H9 (cell line): ENCODE data around the gene SH3RF2. TPM values are rescaled to one million over a fixed set of nuclear protein-coding genes. Genes with fewer than 3 reads are reported as not detected.

Experiments
- DNase-seq: peaks from one replicate; pipeline ENCODE4 v3.0.0-alpha.2; 2017
- H2AFZ ChIP-seq: one replicate; pipeline ENCODE4 v1.6.1; 2013; ENCODE audit warnings: mild to moderate bottlenecking, low read length, control low read depth, moderate library complexity
- H2AK5ac ChIP-seq: 2 replicates; pipeline ENCODE4 v1.6.1; 2013; ENCODE audit warnings: low read length, control low read depth, mixed read lengths; ENCODE audit not compliant: insufficient read length
- H2BK120ac ChIP-seq: one replicate; pipeline ENCODE4 v1.6.1; 2013; ENCODE audit warnings: low read depth, mild to moderate bottlenecking, low read length, control low read depth, inconsistent platforms; ENCODE audit not compliant: poor library complexity, severe bottlenecking
- H2BK12ac ChIP-seq: 2 replicates; pipeline ENCODE4 v1.6.1; 2013; ENCODE audit warnings: low read length, control low read depth, mixed read lengths, low read depth; ENCODE audit not compliant: insufficient read length
- H2BK15ac ChIP-seq: 2 replicates; pipeline ENCODE4 v1.6.1; 2013; ENCODE audit warnings: low read depth, low read length, control low read depth
- H2BK20ac ChIP-seq: one replicate; pipeline ENCODE4 v1.6.1; 2013; ENCODE audit warnings: low read depth, mild to moderate bottlenecking, low read length, control low read depth, inconsistent platforms; ENCODE audit not compliant: poor library complexity, severe bottlenecking
- H2BK5ac ChIP-seq: 2 replicates; pipeline ENCODE4 v1.6.1; 2013; ENCODE audit warnings: low read length, control low read depth, mixed read lengths; ENCODE audit not compliant: insufficient read length
- H3K14ac ChIP-seq: 2 replicates; pipeline ENCODE4 v1.6.1; 2013; ENCODE audit warnings: low read length, control low read depth; ENCODE audit not compliant: insufficient read depth
- H3K18ac ChIP-seq: 2 replicates; pipeline ENCODE4 v1.6.1; 2013; ENCODE audit warnings: low read depth, mild to moderate bottlenecking, mixed read lengths, low read length, control low read depth; ENCODE audit not compliant: insufficient read length
- H3K23ac ChIP-seq: 2 replicates; pipeline ENCODE4 v1.6.1; 2013; ENCODE audit warnings: low read length, control low read depth, mixed read lengths, low read depth; ENCODE audit not compliant: insufficient read length
- H3K23me2 ChIP-seq: 2 replicates; pipeline ENCODE4 v1.6.1; 2013; ENCODE audit warnings: low read depth, mild to moderate bottlenecking, mixed read lengths, low read length, control low read depth; ENCODE audit not compliant: insufficient read length, poor library complexity, severe bottlenecking
- H3K27ac ChIP-seq: 2 replicates; pipeline ENCODE4 v1.5.1; 2013; ENCODE audit warnings: low read length, control low read depth, mixed read lengths, low read depth; ENCODE audit not compliant: insufficient read length
- H3K27me3 ChIP-seq: 2 replicates; pipeline ENCODE4 v1.6.1; 2013; ENCODE audit warnings: low read length, control low read depth, inconsistent platforms; ENCODE audit not compliant: insufficient read depth
- H3K4ac ChIP-seq: 2 replicates; pipeline ENCODE4 v1.6.1; 2013; ENCODE audit warnings: low read depth, mild to moderate bottlenecking, control low read depth, inconsistent platforms, low read length, moderate library complexity
- H3K4me1 ChIP-seq: 2 replicates; pipeline ENCODE4 v1.6.1; 2013; ENCODE audit warnings: low read length, control low read depth, inconsistent platforms; ENCODE audit not compliant: insufficient read depth
- H3K4me2 ChIP-seq: 2 replicates; pipeline ENCODE4 v1.6.1; 2013; ENCODE audit warnings: low read length, control low read depth, mixed read lengths; ENCODE audit not compliant: insufficient read length, insufficient read depth
- H3K56ac ChIP-seq: 2 replicates; pipeline ENCODE4 v1.6.1; 2013; ENCODE audit warnings: low read depth, mild to moderate bottlenecking, mixed read lengths, low read length, control low read depth; ENCODE audit not compliant: insufficient read length
- H3K79me1 ChIP-seq: 2 replicates; pipeline ENCODE4 v1.6.1; 2013; ENCODE audit warnings: low read depth, mild to moderate bottlenecking, moderate library complexity, low read length, control low read depth, inconsistent platforms; ENCODE audit not compliant: insufficient read depth, poor library complexity, severe bottlenecking
- H3K79me2 ChIP-seq: 2 replicates; pipeline ENCODE4 v1.6.1; 2013; ENCODE audit warnings: low read length, control low read depth, inconsistent platforms; ENCODE audit not compliant: insufficient read depth
- H3K9ac ChIP-seq: 2 replicates; pipeline ENCODE4 v1.6.1; 2013; ENCODE audit warnings: low read length, control low read depth, mixed read lengths; ENCODE audit not compliant: insufficient read length; ENCODE audit errors: extremely low read depth
- H3K9me3 ChIP-seq: one replicate; pipeline ENCODE4 v1.6.1; 2013; ENCODE audit warnings: low read depth, low read length, inconsistent platforms; ENCODE audit not compliant: control insufficient read depth
- H3T11ph ChIP-seq: one replicate; pipeline ENCODE4 v1.6.1; 2013; ENCODE audit warnings: mild to moderate bottlenecking, low read length, control low read depth, inconsistent platforms
- H4K20me1 ChIP-seq: one replicate; pipeline ENCODE4 v1.6.1; 2013; ENCODE audit not compliant: control insufficient read depth, insufficient read length, insufficient read depth
- H4K5ac ChIP-seq: 2 replicates; pipeline ENCODE4 v1.6.1; 2013; ENCODE audit warnings: low read depth, mild to moderate bottlenecking, mixed read lengths, low read length, control low read depth; ENCODE audit not compliant: insufficient read length
- H4K8ac ChIP-seq: replicated peaks from 2 replicates; pipeline ENCODE4 v1.6.1; 2013; ENCODE audit warnings: low read length, control low read depth, mixed read lengths, low read depth; ENCODE audit not compliant: insufficient read length
- H4K91ac ChIP-seq: 2 replicates; pipeline ENCODE4 v1.6.1; 2013; ENCODE audit warnings: low read depth, mild to moderate bottlenecking, moderate library complexity, mixed read lengths, low read length, control low read depth; ENCODE audit not compliant: insufficient read length
- H3K27ac Mint-ChIP-seq, 3 experiments: 2 replicates in 2 of 3; 3 replicates in 1 of 3; pipeline ENCODE4 v1.8.0; 2020 to 2021; ENCODE audit warnings: mixed read lengths in 3 of 3, mild to moderate bottlenecking in 1 of 3, moderate library complexity in 1 of 3
- H3K27me3 Mint-ChIP-seq: 2 replicates; pipeline ENCODE4 v1.8.0; 2021; ENCODE audit warnings: low read depth, mild to moderate bottlenecking, moderate library complexity, mixed read lengths
- H3K36me3 Mint-ChIP-seq, 3 experiments: 2 replicates in 2 of 3; 3 replicates in 1 of 3; pipeline ENCODE4 v1.8.0; 2020 to 2021; ENCODE audit warnings: low read depth in 3 of 3, mixed read lengths in 3 of 3; ENCODE audit not compliant: insufficient read depth in 1 of 3
- H3K4me1 Mint-ChIP-seq, 2 experiments: 2 replicates each; pipeline ENCODE4 v1.8.0; 2020; ENCODE audit warnings: mixed read lengths in 2 of 2
- H3K4me3 Mint-ChIP-seq, 2 experiments: 2 replicates in 1 of 2; 3 replicates in 1 of 2; pipeline ENCODE4 v1.8.0; 2020 to 2021; ENCODE audit warnings: mild to moderate bottlenecking in 2 of 2, mixed read lengths in 2 of 2, moderate library complexity in 1 of 2
- H3K9me3 Mint-ChIP-seq, 2 experiments: 2 replicates in 1 of 2; 3 replicates in 1 of 2; pipeline ENCODE4 v1.8.0; 2020; ENCODE audit warnings: mild to moderate bottlenecking in 2 of 2, mixed read lengths in 2 of 2, moderate library complexity in 1 of 2
- CTCF ChIP-seq: fragments of 200-600 bp; sonication (generic); conservative IDR thresholded peaks from 3 replicates; pipeline ENCODE4 v1.8.0; 2021; ENCODE audit warnings: antibody characterized with exemption, mild to moderate bottlenecking
- WGBS: extraction: QIAGEN DNeasy Blood & Tissue Kit; methylation state at CpG from one replicate; pipeline ENCODE4 v1.1.7; 2013; ENCODE audit warnings: missing lambda C conversion rate, low lambda C conversion rate, mixed read lengths; ENCODE audit not compliant: insufficient read length; ENCODE audit errors: extremely low coverage; 5-methylcytosine and 5-hydroxymethylcytosine counted together
- total RNA-seq: library from RNA; stranded (reverse); gene quantifications from 2 replicates; pipeline ENCODE4 v1.2.1, GENCODE V29; 2021

The SH3RF2 gene
- total RNA-seq, 1 experiment from 2014 or later = 0.66 TPM

- H3K56ac ChIP-seq = no peak overlapping the region
- no peak overlapping the region for H3K23ac ChIP-seq
- H3K9me3 ChIP-seq = no peaks in the 10 kb centered on the region
- H4K8ac ChIP-seq = no peak overlapping the region
- H3K4me1 ChIP-seq = peaks cover 13% of the 10 kb centered on the region; the same call in 1 of the 2 replicates
- Mint-ChIP-seq H3K4me3 (no peak overlapping the region), H3K9me3 (no peaks in the 10 kb centered on the region), H3K4me1 (peaks cover 25 to 28% of the 10 kb centered on the region in 2 experiments), H3K27ac (no peak overlapping the region), H3K36me3 (no peaks in the 10 kb centered on the region; a peak in 1 of 7 replicates), H3K27me3 (peaks cover 32% of the 10 kb centered on the region)
- no peak overlapping the region for H3K4me2 ChIP-seq
- H2BK20ac ChIP-seq = no peak overlapping the region
- no peaks in the 10 kb centered on the region; the same call in 1 of the 2 replicates for H3K27me3 ChIP-seq
- no peak overlapping the region for H2BK15ac ChIP-seq
- H3K9ac ChIP-seq = no peak overlapping the region
- H2BK120ac ChIP-seq = no peak overlapping the region
- no peak overlapping the region for H3T11ph ChIP-seq
- no peak overlapping the region for H2BK5ac ChIP-seq
- H3K23me2 ChIP-seq = no peaks in the 10 kb centered on the region
- no peak overlapping the region for H4K5ac ChIP-seq
- H3K4ac ChIP-seq = no peak overlapping the region
- H3K18ac ChIP-seq = no peak overlapping the region
- H2AK5ac ChIP-seq = no peak overlapping the region
- H4K91ac ChIP-seq = no peak overlapping the region
- no peaks in the 10 kb centered on the region for H3K79me2 ChIP-seq
- no peak overlapping the region for H3K14ac ChIP-seq
- no CpG with 5 or more reads among the region's 6 CpGs for WGBS
- no peak for TF ChIP-seq CTCF
- H2AFZ ChIP-seq = no peak overlapping the region
- no peak for DNase-seq
- H3K27ac ChIP-seq = no peak overlapping the region
- no peak overlapping the region for H2BK12ac ChIP-seq
- H4K20me1 ChIP-seq = no peaks in the 10 kb centered on the region
- no peaks in the 10 kb centered on the region for H3K79me1 ChIP-seq
Measured at GRCh38 chr5:146068977-146069779, 132.8 kb downstream of the SH3RF2 start.
